Measurements from ENCODE around the gene CD44.

GRCh38 chr11:35135222-35135621, 3.7 kb upstream of the CD44 start:
- TF ChIP-seq CTCF (conservative IDR thresholded peaks at IDR 0.05 in 1 of 2, IDR thresholded peaks at IDR 0.05 in 1 of 2; ENCODE audit: extremely low read depth in 1 of 2, insufficient read depth in 1 of 2, low read depth in 1 of 2, low read length in 2 of 2) (no peak), EZH2 (IDR thresholded peaks at IDR 0.05; ENCODE audit: borderline replicate concordance, low read length) (no peak)
